Epithelial cell of proximal tubule (primary cell): Measurements from ENCODE around the gene ICAM4. TPM values are rescaled to one million over a fixed set of nuclear protein-coding genes. Genes with fewer than 3 reads are reported as not detected.
"Not testable (repeated sequence)": the region's sequence is repeated elsewhere in the genome, so short reads cannot be mapped to it uniquely, and the experiment has no call there.

ENCODE experiments used
- DNase-seq: peaks from one replicate; pipeline ENCODE4 v3.0.0-alpha.2; 2011; ENCODE audit warnings: low read depth
- H3K4me3 ChIP-seq: 2 replicates; pipeline ENCODE4 v1.5.1; 2011; ENCODE audit warnings: low read depth, mild to moderate bottlenecking, low read length
- total RNA-seq: library from RNA; depleted of rRNA; stranded (reverse); fragments of >200 nt; gene quantifications from 2 replicates; pipeline ENCODE4 v1.2.3, GENCODE V29; 2015
- TF ChIP-seq, protein P1 (sequence below): conservative IDR thresholded peaks from 2 replicates; pipeline ENCODE4 v1.5.1; 2012; ENCODE audit warnings: low read depth, mild to moderate bottlenecking, low read length

Gene ICAM4
- total RNA-seq, 1 donor from 2014 or later: not detected

- TF ChIP-seq, protein P1, sequence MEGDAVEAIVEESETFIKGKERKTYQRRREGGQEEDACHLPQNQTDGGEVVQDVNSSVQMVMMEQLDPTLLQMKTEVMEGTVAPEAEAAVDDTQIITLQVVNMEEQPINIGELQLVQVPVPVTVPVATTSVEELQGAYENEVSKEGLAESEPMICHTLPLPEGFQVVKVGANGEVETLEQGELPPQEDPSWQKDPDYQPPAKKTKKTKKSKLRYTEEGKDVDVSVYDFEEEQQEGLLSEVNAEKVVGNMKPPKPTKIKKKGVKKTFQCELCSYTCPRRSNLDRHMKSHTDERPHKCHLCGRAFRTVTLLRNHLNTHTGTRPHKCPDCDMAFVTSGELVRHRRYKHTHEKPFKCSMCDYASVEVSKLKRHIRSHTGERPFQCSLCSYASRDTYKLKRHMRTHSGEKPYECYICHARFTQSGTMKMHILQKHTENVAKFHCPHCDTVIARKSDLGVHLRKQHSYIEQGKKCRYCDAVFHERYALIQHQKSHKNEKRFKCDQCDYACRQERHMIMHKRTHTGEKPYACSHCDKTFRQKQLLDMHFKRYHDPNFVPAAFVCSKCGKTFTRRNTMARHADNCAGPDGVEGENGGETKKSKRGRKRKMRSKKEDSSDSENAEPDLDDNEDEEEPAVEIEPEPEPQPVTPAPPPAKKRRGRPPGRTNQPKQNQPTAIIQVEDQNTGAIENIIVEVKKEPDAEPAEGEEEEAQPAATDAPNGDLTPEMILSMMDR: no peak
- H3K4me3 ChIP-seq: no peak overlapping the region
- no peak for DNase-seq
Measured at GRCh38 chr19:10278935-10279334, 7.8 kb upstream of the ICAM4 start.

DNA sequence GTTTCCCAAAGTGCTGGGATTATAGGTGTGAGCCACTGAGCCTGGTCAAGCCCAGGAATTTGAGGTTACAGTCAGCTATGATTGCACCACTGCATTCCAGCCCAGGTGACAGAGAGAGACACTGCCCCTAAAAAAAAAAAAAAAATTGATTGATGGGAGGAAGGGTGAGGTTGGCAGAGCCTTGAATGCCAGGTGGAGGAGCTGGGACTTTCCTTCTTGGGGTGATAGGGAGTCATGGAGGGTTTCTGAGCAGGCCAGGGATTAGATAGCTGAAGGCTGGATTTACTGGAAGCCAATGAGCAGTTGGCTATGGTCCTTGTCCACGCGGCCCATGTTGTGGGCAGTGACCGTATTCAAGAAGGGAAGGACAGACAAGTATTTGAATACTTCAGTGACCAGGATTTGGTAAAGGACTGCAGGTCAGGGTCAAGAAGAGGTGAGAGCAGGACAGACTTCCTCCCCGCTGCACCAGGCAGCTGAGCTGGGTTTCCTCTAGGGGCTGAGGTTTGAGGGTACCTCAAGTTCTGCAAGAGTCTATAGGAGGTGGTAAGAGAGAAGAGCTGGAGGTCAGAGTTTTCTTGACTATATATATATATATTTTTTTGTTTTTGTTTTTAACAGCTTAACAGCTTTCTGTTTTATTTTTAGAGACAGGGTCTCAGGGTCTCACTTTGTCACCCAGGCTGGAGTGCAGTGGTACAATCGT is 6.9 kb upstream of the ICAM4 start:
- TF ChIP-seq, protein P1: no peak
- H3K4me3 ChIP-seq: no peak overlapping the region
- DNase-seq: no peak

- not testable (repeated sequence) for DNase-seq, H3K4me3 ChIP-seq
Measured at GRCh38 chr19:10282043-10282442, 4.7 kb upstream of the ICAM4 start.

DNA sequence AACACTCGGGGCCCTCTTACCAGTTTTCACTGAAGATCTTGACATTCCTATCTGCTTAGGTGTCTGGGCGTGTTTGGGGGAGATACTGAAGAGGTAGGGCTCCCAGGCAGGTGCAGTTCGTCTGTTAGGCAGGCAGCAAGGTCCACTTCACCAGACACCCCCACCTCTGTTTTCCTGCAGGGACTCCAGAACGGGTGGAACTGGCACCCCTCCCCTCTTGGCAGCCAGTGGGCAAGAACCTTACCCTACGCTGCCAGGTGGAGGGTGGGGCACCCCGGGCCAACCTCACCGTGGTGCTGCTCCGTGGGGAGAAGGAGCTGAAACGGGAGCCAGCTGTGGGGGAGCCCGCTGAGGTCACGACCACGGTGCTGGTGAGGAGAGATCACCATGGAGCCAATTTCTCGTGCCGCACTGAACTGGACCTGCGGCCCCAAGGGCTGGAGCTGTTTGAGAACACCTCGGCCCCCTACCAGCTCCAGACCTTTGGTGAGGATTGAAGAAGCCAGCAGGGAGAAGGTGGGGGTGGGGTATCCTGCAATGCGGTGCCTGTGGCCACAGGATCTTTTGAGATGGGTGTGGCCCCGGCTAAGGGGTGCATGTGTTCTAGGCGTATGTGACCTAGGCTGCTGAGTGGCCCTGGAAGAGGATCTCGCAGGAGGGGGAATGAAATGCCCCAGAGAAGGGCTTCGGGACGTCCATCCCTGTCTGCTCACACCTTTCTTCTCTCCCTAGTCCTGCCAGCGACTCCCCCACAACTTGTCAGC is 3.3 kb upstream of the ICAM4 start:
- DNase-seq: no peak
- TF ChIP-seq, protein P1: no peak
- H3K4me3 ChIP-seq: no peak overlapping the region

DNA sequence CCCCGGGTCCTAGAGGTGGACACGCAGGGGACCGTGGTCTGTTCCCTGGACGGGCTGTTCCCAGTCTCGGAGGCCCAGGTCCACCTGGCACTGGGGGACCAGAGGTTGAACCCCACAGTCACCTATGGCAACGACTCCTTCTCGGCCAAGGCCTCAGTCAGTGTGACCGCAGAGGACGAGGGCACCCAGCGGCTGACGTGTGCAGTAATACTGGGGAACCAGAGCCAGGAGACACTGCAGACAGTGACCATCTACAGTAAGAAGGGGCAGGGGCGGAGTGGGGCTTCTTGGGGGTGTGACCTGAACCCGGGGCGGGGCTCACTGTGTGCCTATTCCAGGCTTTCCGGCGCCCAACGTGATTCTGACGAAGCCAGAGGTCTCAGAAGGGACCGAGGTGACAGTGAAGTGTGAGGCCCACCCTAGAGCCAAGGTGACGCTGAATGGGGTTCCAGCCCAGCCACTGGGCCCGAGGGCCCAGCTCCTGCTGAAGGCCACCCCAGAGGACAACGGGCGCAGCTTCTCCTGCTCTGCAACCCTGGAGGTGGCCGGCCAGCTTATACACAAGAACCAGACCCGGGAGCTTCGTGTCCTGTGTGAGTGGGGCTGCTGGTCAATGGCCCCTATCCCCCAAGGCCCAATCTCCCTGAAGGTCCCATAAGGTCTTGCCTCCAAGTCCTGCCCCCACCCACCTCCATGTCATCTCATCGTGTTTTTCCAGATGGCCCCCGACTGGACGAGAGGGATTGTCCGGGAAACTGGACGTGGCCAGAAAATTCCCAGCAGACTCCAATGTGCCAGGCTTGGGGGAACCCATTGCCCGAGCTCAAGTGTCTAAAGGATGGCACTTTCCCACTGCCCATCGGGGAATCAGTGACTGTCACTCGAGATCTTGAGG is 2.4 kb upstream of the ICAM4 start:
- no peak overlapping the region for H3K4me3 ChIP-seq
- TF ChIP-seq, protein P1: no peak
- no peak for DNase-seq

DNA sequence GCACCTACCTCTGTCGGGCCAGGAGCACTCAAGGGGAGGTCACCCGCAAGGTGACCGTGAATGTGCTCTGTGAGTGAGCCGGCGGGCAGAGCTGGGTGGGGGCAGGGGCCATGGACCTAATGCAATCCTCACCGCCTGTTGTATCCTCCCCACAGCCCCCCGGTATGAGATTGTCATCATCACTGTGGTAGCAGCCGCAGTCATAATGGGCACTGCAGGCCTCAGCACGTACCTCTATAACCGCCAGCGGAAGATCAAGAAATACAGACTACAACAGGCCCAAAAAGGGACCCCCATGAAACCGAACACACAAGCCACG is 1.8 kb upstream of the ICAM4 start:
- DNase-seq: no peak
- no peak overlapping the region for H3K4me3 ChIP-seq
- TF ChIP-seq, protein P1: no peak

- no peak for DNase-seq
- no peak overlapping the region for H3K4me3 ChIP-seq
- TF ChIP-seq, protein P1: no peak
Measured at GRCh38 chr19:10285393-10285792, 1.4 kb upstream of the ICAM4 start.
